Activated CD8-positive, alpha-beta memory T cell treated with anti-CD3 and anti-CD28 coated beads, Interleukin-2, amount 50 U/mL, for 24 hours (primary cell): ENCODE results near the gene DLX6.

Experiments
- DNase-seq: peaks from one replicate; pipeline ENCODE4 v3.0.0-alpha.2; 2020; ENCODE audit errors: extremely low read depth

The DLX6 gene

DNA sequence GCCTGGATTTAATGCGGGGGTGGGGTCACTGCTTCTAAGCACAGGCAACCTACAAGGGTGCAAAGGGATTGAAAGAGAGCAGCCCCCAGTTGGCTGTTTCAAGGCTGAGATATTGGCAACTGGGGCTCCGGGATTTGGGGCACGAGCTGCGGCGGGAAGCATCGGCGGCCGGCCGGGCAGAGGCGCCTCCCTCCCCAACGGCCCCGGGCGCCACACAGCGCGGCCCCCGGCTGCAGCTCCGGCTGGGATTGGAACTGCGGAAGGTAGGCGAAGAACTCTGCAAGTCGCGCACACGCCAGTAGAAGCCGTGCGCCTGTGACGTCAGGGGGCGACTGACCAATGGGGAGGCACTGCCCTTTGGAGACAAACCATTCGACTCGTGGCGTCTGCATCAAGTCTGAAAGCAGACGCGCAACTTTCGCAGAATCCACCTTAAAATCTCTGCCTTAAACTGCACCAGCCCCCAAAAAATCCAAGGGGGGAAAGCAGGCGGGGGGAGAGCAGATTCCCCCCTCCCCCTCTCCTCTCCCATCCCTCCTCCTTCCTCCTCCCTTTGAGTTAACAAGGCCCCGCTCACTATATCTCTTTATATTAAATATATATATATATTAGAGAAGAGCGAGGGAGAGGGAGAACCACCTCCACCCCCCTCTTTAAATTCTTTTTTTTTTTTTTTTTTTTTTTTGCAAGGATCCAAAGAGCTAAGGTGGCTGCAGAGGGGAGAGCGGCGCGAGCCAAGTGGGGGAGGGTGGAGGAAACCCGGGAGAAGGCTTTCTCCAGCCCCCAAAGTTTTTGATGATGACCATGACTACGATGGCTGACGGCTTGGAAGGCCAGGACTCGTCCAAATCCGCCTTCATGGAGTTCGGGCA, at the start of gene DLX6:
Gene DLX6, plus strand, starts transcription at position 371 of the 872 bp plus-strand sequence. Its CDS starts 425 bp downstream, at position 796.
- no peak for DNase-seq

- DNase-seq: no peak
Measured at GRCh38 chr7:96959135-96959534, 46.2 kb upstream of the DLX6 start.

GRCh38 chr7:96962221-96962885, 43.0 kb upstream of the DLX6 start:
- DNase-seq: no peak

- DNase-seq: no peak
Measured at GRCh38 chr7:96968981-96969380, 36.4 kb upstream of the DLX6 start.

DNA sequence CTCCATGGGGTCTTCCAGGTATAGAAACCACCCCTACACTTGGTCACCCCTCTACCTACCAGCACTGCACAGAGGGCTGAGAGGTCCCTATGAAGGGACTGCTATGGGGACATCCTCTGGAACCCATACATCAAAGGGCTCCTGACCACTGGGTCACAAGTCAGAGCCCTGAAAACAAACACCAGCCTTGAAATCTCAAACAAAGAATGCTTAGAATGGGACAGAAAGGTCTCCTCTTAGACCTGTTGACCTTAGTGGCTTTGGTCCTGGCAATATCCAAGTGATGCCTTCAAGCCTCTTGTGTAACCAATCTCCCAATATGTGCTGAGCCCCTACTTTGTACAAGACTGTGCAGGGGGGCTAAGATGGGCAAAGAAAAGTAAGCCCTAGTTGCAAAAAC, 34.6 kb upstream of the DLX6 start:
- no peak for DNase-seq

GRCh38 chr7:96973986-96974385, 31.4 kb upstream of the DLX6 start:
- DNase-seq: no peak

DNA sequence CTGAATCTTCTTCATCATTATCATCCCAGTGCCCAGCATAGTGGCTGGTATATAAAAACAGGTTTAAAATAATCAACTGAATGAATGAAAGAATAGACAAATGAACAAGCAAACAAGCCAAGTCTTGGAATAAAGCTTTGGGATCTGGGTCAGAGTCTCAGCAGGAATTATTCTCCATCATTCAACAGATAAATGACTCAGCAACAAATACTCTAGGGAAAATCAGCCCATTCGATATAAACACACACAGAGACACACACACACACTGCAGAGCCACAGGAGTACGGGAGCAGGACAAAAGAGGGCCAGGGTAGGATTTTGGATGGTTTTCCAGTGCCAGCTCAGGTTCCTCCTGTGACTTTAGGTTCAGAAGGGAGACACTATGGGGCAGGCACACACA, 29.2 kb upstream of the DLX6 start:
- DNase-seq: no peak

DNA sequence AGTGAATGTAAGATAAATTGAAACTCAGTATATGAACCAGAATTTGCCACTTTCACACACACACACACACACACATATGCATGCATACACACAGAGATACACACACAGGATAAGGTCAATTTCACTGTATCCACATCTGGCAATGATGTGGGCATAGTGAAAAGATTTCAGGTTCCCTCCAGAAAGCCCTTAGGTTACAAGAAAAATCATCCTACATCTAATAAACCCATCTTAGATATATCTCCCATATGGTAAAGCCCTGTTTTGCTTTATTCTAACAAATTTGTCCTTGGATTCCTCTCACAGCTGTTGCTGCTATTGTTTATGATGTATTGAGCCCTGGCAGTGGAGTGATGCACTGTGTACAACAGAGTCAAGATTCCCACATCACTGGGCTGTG, 27.9 kb upstream of the DLX6 start:
- no peak for DNase-seq

- DNase-seq: no peak
Measured at GRCh38 chr7:96979551-96980276, 25.6 kb upstream of the DLX6 start.

GRCh38 chr7:96982586-96982985, 22.8 kb upstream of the DLX6 start:
- no peak for DNase-seq

GRCh38 chr7:96985992-96986391, 19.4 kb upstream of the DLX6 start:
- DNase-seq: no peak

GRCh38 chr7:96986901-96987300, 18.5 kb upstream of the DLX6 start:
- DNase-seq: no peak

DNA sequence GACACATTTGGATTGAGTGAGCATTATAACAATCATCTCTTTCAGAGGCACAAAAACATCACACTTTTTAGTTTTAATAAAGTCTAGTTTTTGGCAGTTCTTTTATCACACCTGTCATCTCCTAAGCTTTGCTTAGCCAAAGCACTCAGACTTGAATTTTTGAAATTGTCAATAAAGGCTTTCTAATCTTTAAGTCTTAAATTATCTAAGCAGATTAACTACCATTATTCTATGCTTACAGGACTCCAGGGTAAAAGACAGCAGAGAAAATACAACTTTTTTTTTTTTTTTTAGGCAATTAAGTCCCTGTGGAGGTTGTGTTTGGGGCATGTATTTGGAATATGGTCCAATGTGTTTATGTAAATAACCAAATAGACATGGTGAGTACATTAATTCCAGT, 17.6 kb upstream of the DLX6 start:
- no peak for DNase-seq

DNA sequence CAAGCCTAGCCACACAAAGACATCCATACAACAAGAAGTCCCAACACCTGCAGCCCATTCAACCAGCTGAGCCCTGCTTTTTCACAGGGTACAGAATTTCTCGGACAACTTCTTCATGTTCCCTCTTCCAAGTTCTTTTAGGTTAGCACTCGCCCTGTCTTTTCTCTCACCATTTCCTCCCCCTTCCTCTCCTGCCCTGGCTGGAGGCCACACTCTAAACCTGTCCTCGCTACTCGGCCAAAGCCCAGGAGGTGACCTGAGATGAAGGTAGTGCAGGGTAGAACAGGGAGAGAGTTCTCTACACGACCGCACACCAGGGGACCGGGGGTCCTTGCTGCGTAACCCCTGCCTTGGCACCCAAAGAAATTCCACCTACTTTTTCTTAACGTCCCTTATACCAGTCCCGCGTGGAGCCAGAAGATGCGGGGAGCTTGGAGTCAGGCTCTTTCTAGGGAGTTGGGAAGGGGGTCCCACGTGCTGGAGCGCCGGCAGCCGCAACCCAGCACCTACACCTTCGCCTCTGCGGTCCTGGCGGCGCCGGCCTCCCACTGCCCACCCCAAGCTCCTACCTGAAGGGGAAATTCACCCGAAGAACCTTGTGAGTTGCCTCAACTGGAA, 16.0 kb upstream of the DLX6 start:
- DNase-seq: no peak

GRCh38 chr7:96989859-96990317, 15.5 kb upstream of the DLX6 start:
- no peak for DNase-seq

GRCh38 chr7:96991546-96992191, 13.7 kb upstream of the DLX6 start:
- no peak for DNase-seq

GRCh38 chr7:96992192-96993005, 13.0 kb upstream of the DLX6 start:
- DNase-seq: no peak

DNA sequence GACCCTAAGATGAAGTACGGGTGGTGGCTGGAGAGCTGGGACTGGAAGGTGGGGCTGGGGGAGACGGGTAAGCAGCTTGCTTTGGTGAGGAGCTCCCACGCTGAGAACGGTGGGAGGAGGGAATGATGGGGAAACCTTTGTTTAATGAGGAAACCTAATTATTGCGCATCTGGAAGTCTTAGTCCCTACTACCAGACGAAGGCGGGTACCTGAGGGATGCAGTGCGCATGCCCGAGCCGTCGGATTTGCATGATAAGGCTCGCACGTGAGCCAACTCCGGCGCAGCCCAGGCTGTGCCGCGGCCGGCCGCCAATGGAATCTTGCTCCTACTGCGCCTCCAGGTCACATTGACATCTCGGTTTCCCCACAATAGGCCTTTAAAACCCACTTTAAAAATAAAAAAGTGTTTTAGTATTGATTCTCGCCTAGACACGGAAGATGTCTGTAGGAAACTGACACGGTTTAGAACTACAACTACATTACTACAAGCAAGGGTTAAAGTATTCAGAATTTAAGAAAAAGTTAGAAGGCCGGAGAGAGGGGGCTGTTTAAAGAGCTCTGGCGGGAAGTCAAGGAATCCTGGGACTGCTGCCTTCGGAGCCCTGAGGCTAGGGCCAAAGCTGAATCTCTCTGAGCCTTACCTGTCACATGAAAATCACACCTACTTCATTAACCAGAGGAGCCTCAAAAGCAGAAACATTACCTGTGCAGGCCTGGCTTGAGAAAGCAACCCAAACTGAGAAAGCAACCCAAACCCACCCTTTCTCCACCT, 12.1 kb upstream of the DLX6 start:
- no peak for DNase-seq

DNA sequence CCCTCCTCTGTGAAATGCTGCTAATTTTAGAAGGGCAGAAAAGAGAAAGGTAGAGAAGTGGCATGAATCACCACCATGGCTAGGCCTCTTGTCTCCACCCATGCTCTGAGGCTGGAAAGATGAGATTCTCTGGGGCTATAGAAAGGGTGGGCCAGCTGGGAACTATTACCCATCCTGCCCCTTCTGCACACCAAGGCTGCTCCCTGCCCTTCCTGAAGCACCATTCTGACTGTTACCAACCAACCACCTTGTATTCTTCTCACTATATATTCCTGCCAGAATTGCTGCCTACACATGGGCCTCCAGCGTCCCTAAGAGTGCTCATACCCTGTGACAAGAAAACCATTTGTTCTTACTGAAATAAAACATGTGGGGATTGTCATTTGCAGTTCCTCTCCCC, 11.4 kb upstream of the DLX6 start:
- no peak for DNase-seq
